Ovary (tissue), 3 donors: ENCODE results near the gene TMEM120B.
"Not testable (repeated sequence)": the region's sequence is repeated elsewhere in the genome, so short reads cannot be mapped to it uniquely, and the experiment has no call there.

Experiments
- EP300 ChIP-seq: sonication (generic); formaldehyde crosslinking; IDR thresholded peaks from one replicate; pipeline ENCODE4 v1.6.1; 2017; ENCODE audit warnings: antibody characterized with exemption
- POLR2A ChIP-seq: fragments of 450-650 bp; IDR thresholded peaks from one replicate; pipeline ENCODE4 v1.6.1; 2017; ENCODE audit warnings: antibody characterized with exemption, mild to moderate bottlenecking, moderate library complexity
- TF ChIP-seq, protein P1 (sequence below), 3 donors: fragments of 450-650 bp in 2 of 3; fragments of 200-600 bp in 1 of 3; IDR thresholded peaks; one replicate each; pipeline versions ENCODE4 v1.5.1 to v1.8.0; 2016 to 2022; ENCODE audit warnings: antibody characterized with exemption in 3 of 3, mild to moderate bottlenecking in 1 of 3
- donor health status: DM: no; HTN: no; CAD: no.

DNA sequence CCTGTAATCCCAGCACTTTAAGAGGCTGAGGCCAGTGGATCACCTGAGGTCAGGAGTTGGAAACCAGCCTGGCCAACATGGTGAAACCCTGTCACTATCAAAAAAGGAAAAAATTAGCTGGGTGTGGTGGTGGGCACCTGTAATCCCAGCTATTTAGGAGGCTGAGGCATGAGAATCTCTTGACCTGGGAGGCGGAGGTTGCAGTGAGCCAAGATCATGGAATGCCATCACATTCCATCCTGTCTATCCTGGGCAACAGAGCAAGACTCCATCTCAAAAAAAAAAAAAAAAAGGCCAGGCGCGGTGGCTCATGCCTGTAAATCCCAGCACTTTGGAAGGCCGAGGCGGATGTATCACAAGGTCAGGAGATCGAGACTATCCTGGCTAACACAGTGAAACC is 14.7 kb upstream of the TMEM120B start:
- TF ChIP-seq, protein P1, sequence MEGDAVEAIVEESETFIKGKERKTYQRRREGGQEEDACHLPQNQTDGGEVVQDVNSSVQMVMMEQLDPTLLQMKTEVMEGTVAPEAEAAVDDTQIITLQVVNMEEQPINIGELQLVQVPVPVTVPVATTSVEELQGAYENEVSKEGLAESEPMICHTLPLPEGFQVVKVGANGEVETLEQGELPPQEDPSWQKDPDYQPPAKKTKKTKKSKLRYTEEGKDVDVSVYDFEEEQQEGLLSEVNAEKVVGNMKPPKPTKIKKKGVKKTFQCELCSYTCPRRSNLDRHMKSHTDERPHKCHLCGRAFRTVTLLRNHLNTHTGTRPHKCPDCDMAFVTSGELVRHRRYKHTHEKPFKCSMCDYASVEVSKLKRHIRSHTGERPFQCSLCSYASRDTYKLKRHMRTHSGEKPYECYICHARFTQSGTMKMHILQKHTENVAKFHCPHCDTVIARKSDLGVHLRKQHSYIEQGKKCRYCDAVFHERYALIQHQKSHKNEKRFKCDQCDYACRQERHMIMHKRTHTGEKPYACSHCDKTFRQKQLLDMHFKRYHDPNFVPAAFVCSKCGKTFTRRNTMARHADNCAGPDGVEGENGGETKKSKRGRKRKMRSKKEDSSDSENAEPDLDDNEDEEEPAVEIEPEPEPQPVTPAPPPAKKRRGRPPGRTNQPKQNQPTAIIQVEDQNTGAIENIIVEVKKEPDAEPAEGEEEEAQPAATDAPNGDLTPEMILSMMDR (IDR thresholded peaks at IDR 0.05), result not testable (repeated sequence)
- TF ChIP-seq EP300, POLR2A: not testable (repeated sequence)
